A549 (cell line): ENCODE measurements around the gene CABP4. TPM values are rescaled to one million over a fixed set of nuclear protein-coding genes. Genes with fewer than 3 reads are reported as not detected.
A peak's percentile ranks its signal among the peaks of the same experiment; 100 is the strongest.

Experiments used
- ATAC-seq, 2 experiments: fragments of 200-7000 bp in 1 of 2; fragments of >200 bp in 1 of 2; cut with Nextera tagmentation in 1 of 2; cut with Tn5 transposase in 1 of 2; 3 replicates each; pipeline versions ENCODE4 v1.8.0 to v1.9.1; 2018 to 2020; ENCODE audit warnings: mild to moderate bottlenecking in 1 of 2, moderate library complexity in 1 of 2
- CTCF ChIA-PET: fragments of 300-600 bp; sonication (Branson Sonifier 250); formaldehyde crosslinking; extraction: SDS; loops from one replicate; lab custom pipeline; 2021; ENCODE audit warnings: antibody characterized with exemption, inconsistent platforms; lab: Yijun Ruan, JAX
- POLR2A ChIA-PET: fragments of 350-600 bp; formaldehyde crosslinking; extraction: SDS; loops from one replicate; lab custom pipeline; 2021; ENCODE audit warnings: antibody characterized with exemption, inconsistent platforms; lab: Yijun Ruan, JAX
- DNase-seq, 2 experiments: peaks; one replicate each; pipeline versions ENCODE4 v3.0.0 to v3.0.0-alpha.2; 2011 to 2016; ENCODE audit warnings: low read depth in 1 of 2, low spot score in 1 of 2
- FAIRE-seq: peaks from 2 replicates; lab custom pipeline; 2011; peaks lifted over from hg19 to GRCh38; lab: Jason Lieb, UNC
- H3K27ac ChIP-seq, 2 experiments: fragments of >200 bp; sonication (Bioruptor Twin); formaldehyde crosslinking; 3 replicates each; pipeline ENCODE4 v1.5.1; 2016 to 2017
- H3K4me1 ChIP-seq: fragments of >200 bp; sonication (Bioruptor Twin); formaldehyde crosslinking; 3 replicates; pipeline ENCODE4 v1.6.1; 2016
- H3K4me2 ChIP-seq: fragments of >200 bp; sonication (Bioruptor Twin); formaldehyde crosslinking; 3 replicates; pipeline ENCODE4 v1.6.1; 2016
- H3K4me3 ChIP-seq: fragments of >200 bp; sonication (Bioruptor Twin); formaldehyde crosslinking; 3 replicates; pipeline ENCODE4 v1.5.1; 2016
- H3K9me3 ChIP-seq: fragments of >200 bp; sonication (Bioruptor Twin); formaldehyde crosslinking; 3 replicates; pipeline ENCODE4 v1.6.1; 2016
- CBX2 ChIP-seq: fragments of 200-600 bp; sonication (generic); IDR thresholded peaks from 2 replicates; pipeline ENCODE4 v1.6.1; 2016; ENCODE audit warnings: low read depth, mild to moderate bottlenecking, borderline replicate concordance
- CBX8 ChIP-seq: fragments of 200-600 bp; sonication (generic); IDR thresholded peaks from 2 replicates; pipeline ENCODE4 v1.6.1; 2016
- CHD2 ChIP-seq: fragments of 150-350 bp; IDR thresholded peaks from 2 replicates; pipeline ENCODE4 v1.6.1; 2014; ENCODE audit warnings: low read length; ENCODE audit not compliant: partially characterized antibody
- CHD4 ChIP-seq: fragments of 200-600 bp; sonication (generic); IDR thresholded peaks from 2 replicates; pipeline ENCODE4 v1.6.1; 2016; ENCODE audit warnings: antibody characterized with exemption, mild to moderate bottlenecking, borderline replicate concordance
- EHMT2 ChIP-seq: fragments of 200-600 bp; sonication (generic); IDR thresholded peaks from 2 replicates; pipeline ENCODE4 v1.6.1; 2016; ENCODE audit warnings: antibody characterized with exemption, low read depth, mild to moderate bottlenecking, moderate library complexity
- FOSB ChIP-seq: fragments of 250-450 bp; sonication (Bioruptor Pico); IDR thresholded peaks from 2 replicates; pipeline ENCODE4 v1.5.0; 2020; ENCODE audit warnings: mild to moderate bottlenecking, moderate library complexity
- FOSL2 ChIP-seq, 2 experiments: fragments of 450-650 bp in 1 of 2; fragments of >200 bp in 1 of 2; sonication (Bioruptor Twin) in 1 of 2; formaldehyde crosslinking; IDR thresholded peaks; 2 replicates each; pipeline versions ENCODE4 v1.5.0 to v1.6.1; 2016 to 2020; ENCODE audit warnings: mild to moderate bottlenecking in 1 of 2, moderate library complexity in 1 of 2
- GATA3 ChIP-seq: IDR thresholded peaks from 2 replicates; pipeline ENCODE4 v1.6.1; 2012; ENCODE audit warnings: borderline replicate concordance
- HOXA7 ChIP-seq: fragments of 250-450 bp; sonication (Bioruptor Pico); IDR thresholded peaks from 2 replicates; pipeline ENCODE4 v1.5.0; 2020; ENCODE audit warnings: mild to moderate bottlenecking, moderate library complexity
- JUNB ChIP-seq: fragments of >200 bp; sonication (Bioruptor Twin); formaldehyde crosslinking; IDR thresholded peaks from 2 replicates; pipeline ENCODE4 v1.6.1; 2016
- KDM1A ChIP-seq: fragments of 200-600 bp; sonication (generic); IDR thresholded peaks from 2 replicates; pipeline ENCODE4 v1.6.1; 2016; ENCODE audit warnings: low read depth, mild to moderate bottlenecking
- NFE2L2 ChIP-seq: fragments of 150-350 bp; conservative IDR thresholded peaks from 2 replicates; pipeline ENCODE4 v1.6.1; 2014; ENCODE audit warnings: low read length
- NPAS2 ChIP-seq: fragments of 250-450 bp; sonication (Bioruptor Pico); IDR thresholded peaks from 2 replicates; pipeline ENCODE4 v1.8.0; 2022; ENCODE audit warnings: mild to moderate bottlenecking, moderate library complexity, borderline replicate concordance
- NR3C1 ChIP-seq: fragments of >200 bp; sonication (Bioruptor Twin); formaldehyde crosslinking; IDR thresholded peaks from 3 replicates; pipeline ENCODE4 v1.6.1; 2017
- POLR2A ChIP-seq: IDR thresholded peaks from 2 replicates; pipeline ENCODE4 v1.6.1; 2012; ENCODE audit warnings: mild to moderate bottlenecking, low read length
- RARB ChIP-seq: fragments of 250-450 bp; sonication (Bioruptor Pico); IDR thresholded peaks from 2 replicates; pipeline ENCODE4 v1.8.0; 2021; ENCODE audit warnings: mild to moderate bottlenecking, moderate library complexity
- RFX5 ChIP-seq: fragments of 450-650 bp; IDR thresholded peaks from 2 replicates; pipeline ENCODE4 v1.7.1; 2014; ENCODE audit warnings: antibody characterized with exemption, mild to moderate bottlenecking, moderate library complexity
- SMC3 ChIP-seq: fragments of >200 bp; sonication (Bioruptor Twin); formaldehyde crosslinking; IDR thresholded peaks from 3 replicates; pipeline ENCODE4 v1.6.1; 2018; ENCODE audit warnings: inconsistent platforms
- SREBF2 ChIP-seq: fragments of 450-650 bp; IDR thresholded peaks from 2 replicates; pipeline ENCODE4 v1.6.1; 2014; ENCODE audit warnings: mild to moderate bottlenecking, moderate library complexity
- ZFP36 ChIP-seq: fragments of 450-650 bp; IDR thresholded peaks from 2 replicates; pipeline ENCODE4 v1.6.1; 2014; ENCODE audit warnings: borderline replicate concordance; ENCODE audit not compliant: partially characterized antibody
- ZSCAN20 ChIP-seq: fragments of 250-450 bp; sonication (Bioruptor Pico); IDR thresholded peaks from 2 replicates; pipeline ENCODE4 v1.8.0; 2022; ENCODE audit warnings: mild to moderate bottlenecking, moderate library complexity
- WGBS: methylation state at CpG from one replicate; pipeline ENCODE4 v1.1.6; 2017; ENCODE audit errors: missing lambda C conversion rate; 5-methylcytosine and 5-hydroxymethylcytosine counted together
- polyA plus RNA-seq, 4 experiments: library from polyadenylated mRNA; depleted of rRNA in 3 of 4; stranded (reverse); fragments of >200 nt; fragmentation: RNase III in 1 of 4; extraction: RNeasy Plus Mini Kit Qiagen cat#74134 plus additional on column Dnase treatment in 1 of 4; gene quantifications; 2 replicates in 3 of 4; 3 replicates in 1 of 4; pipeline ENCODE4 v1.2.3, GENCODE V29; 2011 to 2017
- TF ChIP-seq, protein P1 (sequence below): fragments of 200-600 bp; sonication (generic); IDR thresholded peaks from 2 replicates; pipeline ENCODE4 v1.6.1; 2016; ENCODE audit warnings: antibody characterized with exemption, mild to moderate bottlenecking, moderate library complexity
- TF ChIP-seq, protein P2 (sequence below): fragments of >200 bp; sonication (Bioruptor Twin); formaldehyde crosslinking; IDR thresholded peaks from 3 replicates; pipeline ENCODE4 v1.6.1; 2016

CABP4 gene
- polyA plus RNA-seq, 2 of the 4 experiments (the other 2 are of a cell fraction) = not detected

DNA sequence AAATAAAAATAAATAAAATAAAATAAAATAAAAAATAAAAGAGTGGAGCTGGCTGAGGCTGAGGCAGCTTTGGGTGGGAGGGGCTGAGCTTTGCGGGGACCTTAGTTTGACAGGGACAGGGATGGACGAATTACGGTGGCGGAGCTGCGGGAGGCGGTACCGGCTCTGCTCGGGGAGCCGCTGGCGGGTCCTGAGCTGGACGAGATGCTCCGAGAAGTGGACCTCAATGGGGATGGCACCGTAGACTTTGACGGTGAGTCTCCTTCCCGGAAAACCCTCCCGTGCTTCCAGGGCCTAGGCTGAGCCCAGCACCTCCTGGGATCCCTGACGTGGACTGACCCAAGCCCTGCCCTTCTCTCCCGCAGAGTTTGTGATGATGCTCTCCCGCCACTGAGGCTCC, 3.1 kb downstream of the CABP4 start (continued):
- TF ChIP-seq, protein P1, sequence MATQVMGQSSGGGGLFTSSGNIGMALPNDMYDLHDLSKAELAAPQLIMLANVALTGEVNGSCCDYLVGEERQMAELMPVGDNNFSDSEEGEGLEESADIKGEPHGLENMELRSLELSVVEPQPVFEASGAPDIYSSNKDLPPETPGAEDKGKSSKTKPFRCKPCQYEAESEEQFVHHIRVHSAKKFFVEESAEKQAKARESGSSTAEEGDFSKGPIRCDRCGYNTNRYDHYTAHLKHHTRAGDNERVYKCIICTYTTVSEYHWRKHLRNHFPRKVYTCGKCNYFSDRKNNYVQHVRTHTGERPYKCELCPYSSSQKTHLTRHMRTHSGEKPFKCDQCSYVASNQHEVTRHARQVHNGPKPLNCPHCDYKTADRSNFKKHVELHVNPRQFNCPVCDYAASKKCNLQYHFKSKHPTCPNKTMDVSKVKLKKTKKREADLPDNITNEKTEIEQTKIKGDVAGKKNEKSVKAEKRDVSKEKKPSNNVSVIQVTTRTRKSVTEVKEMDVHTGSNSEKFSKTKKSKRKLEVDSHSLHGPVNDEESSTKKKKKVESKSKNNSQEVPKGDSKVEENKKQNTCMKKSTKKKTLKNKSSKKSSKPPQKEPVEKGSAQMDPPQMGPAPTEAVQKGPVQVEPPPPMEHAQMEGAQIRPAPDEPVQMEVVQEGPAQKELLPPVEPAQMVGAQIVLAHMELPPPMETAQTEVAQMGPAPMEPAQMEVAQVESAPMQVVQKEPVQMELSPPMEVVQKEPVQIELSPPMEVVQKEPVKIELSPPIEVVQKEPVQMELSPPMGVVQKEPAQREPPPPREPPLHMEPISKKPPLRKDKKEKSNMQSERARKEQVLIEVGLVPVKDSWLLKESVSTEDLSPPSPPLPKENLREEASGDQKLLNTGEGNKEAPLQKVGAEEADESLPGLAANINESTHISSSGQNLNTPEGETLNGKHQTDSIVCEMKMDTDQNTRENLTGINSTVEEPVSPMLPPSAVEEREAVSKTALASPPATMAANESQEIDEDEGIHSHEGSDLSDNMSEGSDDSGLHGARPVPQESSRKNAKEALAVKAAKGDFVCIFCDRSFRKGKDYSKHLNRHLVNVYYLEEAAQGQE = no peak
- no peak for TF ChIP-seq EHMT2
- TF ChIP-seq ZSCAN20 = no peak
- no peak for TF ChIP-seq FOSB (CRISPR knock-in tag)
- TF ChIP-seq CHD2 = no peak
- no peak for TF ChIP-seq POLR2A
- no peak for TF ChIP-seq SMC3
- TF ChIP-seq JUNB = no peak

DNA sequence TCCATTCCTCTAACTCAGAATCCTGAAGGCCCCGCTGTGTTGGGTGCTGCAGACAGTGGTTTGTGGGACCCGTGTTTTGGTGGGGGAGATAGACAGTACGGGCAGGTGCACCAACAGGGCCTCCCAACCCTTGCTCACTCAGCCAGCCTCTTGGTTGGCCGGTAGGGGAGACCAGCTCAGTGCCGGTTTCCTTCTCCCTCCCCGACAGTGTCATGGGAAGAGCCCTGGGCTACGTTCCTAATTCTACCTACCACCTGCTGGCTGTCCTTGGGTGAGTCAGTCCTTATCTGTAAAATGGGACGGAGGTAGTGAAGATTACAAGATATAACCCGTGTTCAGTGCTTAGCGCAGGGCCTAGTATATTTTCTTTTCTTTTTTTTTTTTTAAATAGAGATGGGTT, 8.0 kb downstream of the CABP4 start:
- POLR2A ChIA-PET = interaction anchor here (0.7 to 1.0 kb wide), 2 partner anchors 20 to 110 kb away, joined by 3 to 4 read pairs; partner anchors contain the start of genes AIP and POLD4

More for the DNA sequence above, 8.0 kb downstream of the CABP4 start:
- TF ChIP-seq CBX8 = no peak
- TF ChIP-seq FOSL2 (IDR thresholded peaks at IDR 0.05) = no peak
- no peak for TF ChIP-seq FOSL2 (CRISPR knock-in tag; IDR thresholded peaks at IDR 0.05)
- TF ChIP-seq SREBF2 = no peak
- no peak for TF ChIP-seq NR3C1
- no peak for TF ChIP-seq CHD4
- TF ChIP-seq GATA3 = no peak
- TF ChIP-seq, protein P1 = no peak
- TF ChIP-seq, protein P2, sequence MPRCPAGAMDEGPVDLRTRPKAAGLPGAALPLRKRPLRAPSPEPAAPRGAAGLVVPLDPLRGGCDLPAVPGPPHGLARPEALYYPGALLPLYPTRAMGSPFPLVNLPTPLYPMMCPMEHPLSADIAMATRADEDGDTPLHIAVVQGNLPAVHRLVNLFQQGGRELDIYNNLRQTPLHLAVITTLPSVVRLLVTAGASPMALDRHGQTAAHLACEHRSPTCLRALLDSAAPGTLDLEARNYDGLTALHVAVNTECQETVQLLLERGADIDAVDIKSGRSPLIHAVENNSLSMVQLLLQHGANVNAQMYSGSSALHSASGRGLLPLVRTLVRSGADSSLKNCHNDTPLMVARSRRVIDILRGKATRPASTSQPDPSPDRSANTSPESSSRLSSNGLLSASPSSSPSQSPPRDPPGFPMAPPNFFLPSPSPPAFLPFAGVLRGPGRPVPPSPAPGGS = no peak
- no peak for TF ChIP-seq RARB (CRISPR knock-in tag)
- TF ChIP-seq HOXA7 (CRISPR knock-in tag) = no peak
- no peak for TF ChIP-seq RFX5
- no peak for TF ChIP-seq NFE2L2
- no peak for TF ChIP-seq ZFP36
- no peak for TF ChIP-seq KDM1A
- TF ChIP-seq NPAS2 (CRISPR knock-in tag) = no peak
- TF ChIP-seq CBX2 = no peak
- H3K4me3 ChIP-seq = no peak overlapping the region
- no peaks in the 10 kb centered on the region for H3K9me3 ChIP-seq
- H3K4me2 ChIP-seq = no peak overlapping the region; the same call in 2 of the 3 replicates
- DNase-seq (no peak), ATAC-seq (no peak), FAIRE-seq (no peak)
- 86% methylated on average over 10 of the region's 10 CpGs for WGBS
- CTCF ChIA-PET = interaction anchor here (0.6 to 0.7 kb wide), 3 partner anchors 12 to 120 kb away, joined by 3 to 4 read pairs (median 3); no protein-coding TSS in a partner anchor
- H3K27ac ChIP-seq = peak overlapping the region; percentile 95 to 99
- H3K4me1 ChIP-seq = peaks cover 33% of the 10 kb centered on the region
